ENCODE results near the gene LARGE1.

The LARGE1 gene

GRCh38 chr22:33515795-33516194 is 404.5 kb downstream of the LARGE1 start:
- no peak for DNase-seq

GRCh38 chr22:33513388-33514338 is 406.6 kb downstream of the LARGE1 start:
- DNase-seq: no peak

GRCh38 chr22:33512908-33513307 is 407.4 kb downstream of the LARGE1 start:
- DNase-seq: no peak

- no peak for DNase-seq
These were observed 409.8 kb downstream of the LARGE1 start for GRCh38 chr22:33510429-33510904.

- no peak for DNase-seq
These were observed 415.2 kb downstream of the LARGE1 start for GRCh38 chr22:33504941-33505625.

- DNase-seq: no peak
These were observed 424.2 kb downstream of the LARGE1 start for GRCh38 chr22:33496112-33496511.

GRCh38 chr22:33493476-33494205 is 426.6 kb downstream of the LARGE1 start:
- no peak for DNase-seq

- DNase-seq: no peak
These were observed 428.0 kb downstream of the LARGE1 start for GRCh38 chr22:33492210-33492651.

- no peak for DNase-seq
These were observed 433.1 kb downstream of the LARGE1 start for GRCh38 chr22:33487041-33487716.

GRCh38 chr22:33481550-33481949 is 438.7 kb downstream of the LARGE1 start:
- DNase-seq: no peak

- no peak for DNase-seq
These were observed 442.9 kb downstream of the LARGE1 start for GRCh38 chr22:33477120-33478111.

- no peak for DNase-seq
These were observed 443.6 kb downstream of the LARGE1 start for GRCh38 chr22:33476716-33477115.

- DNase-seq: no peak
These were observed 444.1 kb downstream of the LARGE1 start for GRCh38 chr22:33476206-33476605.

GRCh38 chr22:33474587-33474986 is 445.7 kb downstream of the LARGE1 start:
- DNase-seq: no peak

- no peak for DNase-seq
These were observed 447.6 kb downstream of the LARGE1 start for GRCh38 chr22:33472462-33473344.

- DNase-seq: no peak
These were observed 449.8 kb downstream of the LARGE1 start for GRCh38 chr22:33470456-33470855.

GRCh38 chr22:33467620-33468095 is 452.6 kb downstream of the LARGE1 start:
- DNase-seq: no peak

- no peak for DNase-seq
These were observed 453.2 kb downstream of the LARGE1 start for GRCh38 chr22:33467080-33467479.

GRCh38 chr22:33465554-33465953 is 454.7 kb downstream of the LARGE1 start:
- no peak for DNase-seq

- no peak for DNase-seq
These were observed 455.6 kb downstream of the LARGE1 start for GRCh38 chr22:33464698-33465097.

All from NCI-H446 treated with DMSO at 0.1 percent for 48 hours (cell line).